ENCODE data around the gene CABP1. TPM values are rescaled to one million over a fixed set of nuclear protein-coding genes. Genes with fewer than 3 reads are reported as not detected.

The CABP1 gene
- total and polyA plus RNA-seq, 2 of the 13 experiments (the other 11 are each of a cell fraction or from before 2014, with no cell fraction given), result not detected

DNA sequence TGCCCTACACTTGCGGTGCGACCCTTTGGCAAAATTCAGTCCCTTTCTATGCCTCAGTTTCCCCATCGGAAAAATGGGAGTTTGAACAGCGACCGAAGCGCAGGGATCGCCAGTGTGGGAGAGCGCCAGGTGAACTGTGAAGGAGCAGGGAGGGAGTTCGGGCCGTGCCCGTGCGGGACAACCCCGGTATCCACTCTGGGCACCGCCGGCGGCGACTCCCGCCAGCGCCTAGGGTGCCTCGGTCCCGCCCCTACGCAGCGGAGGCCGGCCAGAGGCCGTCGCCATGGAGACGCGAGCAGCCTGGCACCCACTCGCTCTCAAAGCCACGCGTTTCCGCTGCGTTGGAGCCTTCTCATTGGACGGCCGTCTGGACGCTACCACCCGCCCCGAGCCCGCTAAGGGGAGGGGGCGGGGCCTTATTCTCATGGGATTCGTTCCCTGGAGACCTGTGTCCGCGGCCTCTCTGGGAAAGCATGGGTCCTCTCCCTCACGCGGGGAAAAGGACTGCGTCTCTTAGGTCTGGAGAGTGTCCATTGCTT is 45.8 kb downstream of the CABP1 start (continued):
- TF ChIP-seq SKIL (CRISPR knock-in tag; IDR thresholded peaks at IDR 0.05; ENCODE audit: borderline replicate concordance) (no peak), ZNF777 (CRISPR knock-in tag; IDR thresholded peaks at IDR 0.05) (no peak), ZBTB34 (CRISPR knock-in tag; IDR thresholded peaks at IDR 0.05) (no peak), ZNF501 (CRISPR knock-in tag; IDR thresholded peaks at IDR 0.05) (peak; percentile 78; the same call in 1 of the 2 replicates), MAFF (IDR thresholded peaks at IDR 0.05; ENCODE audit: low read depth, low read length) (no peak), MXD3 (CRISPR knock-in tag; IDR thresholded peaks at IDR 0.05) (peak; percentile 40; the same call in 1 of the 2 replicates), NPAS2 (CRISPR knock-in tag; IDR thresholded peaks at IDR 0.05; ENCODE audit: borderline replicate concordance) (no peak), PRMT3 (CRISPR knock-in tag; IDR thresholded peaks at IDR 0.05; ENCODE audit: borderline replicate concordance, low read depth) (no peak), NFATC3 (CRISPR knock-in tag; IDR thresholded peaks at IDR 0.05) (no peak), ZNF652 (CRISPR knock-in tag; IDR thresholded peaks at IDR 0.05; ENCODE audit: borderline replicate concordance, low read depth) (no peak)
